Stimulated activated CD4-positive, alpha-beta T cell treated with anti-CD3 and anti-CD28 coated beads, Interleukin-12 subunit alpha, Interleukin-12 subunit beta, amount 100 ng/mL, for 48 hours (primary cell): Measurements from ENCODE around the gene TM4SF20.
A peak's percentile ranks its signal among the peaks of the same experiment; 100 is the strongest.
"Not testable (repeated sequence)": the region's sequence is repeated elsewhere in the genome, so short reads cannot be mapped to it uniquely, and the experiment has no call there.

Experiments
- DNase-seq, 3 donors: peaks; one replicate each; pipeline ENCODE4 v3.0.0-alpha.2; 2020; ENCODE audit warnings: low read depth in 2 of 3, low spot score in 1 of 3

The TM4SF20 gene

DNA sequence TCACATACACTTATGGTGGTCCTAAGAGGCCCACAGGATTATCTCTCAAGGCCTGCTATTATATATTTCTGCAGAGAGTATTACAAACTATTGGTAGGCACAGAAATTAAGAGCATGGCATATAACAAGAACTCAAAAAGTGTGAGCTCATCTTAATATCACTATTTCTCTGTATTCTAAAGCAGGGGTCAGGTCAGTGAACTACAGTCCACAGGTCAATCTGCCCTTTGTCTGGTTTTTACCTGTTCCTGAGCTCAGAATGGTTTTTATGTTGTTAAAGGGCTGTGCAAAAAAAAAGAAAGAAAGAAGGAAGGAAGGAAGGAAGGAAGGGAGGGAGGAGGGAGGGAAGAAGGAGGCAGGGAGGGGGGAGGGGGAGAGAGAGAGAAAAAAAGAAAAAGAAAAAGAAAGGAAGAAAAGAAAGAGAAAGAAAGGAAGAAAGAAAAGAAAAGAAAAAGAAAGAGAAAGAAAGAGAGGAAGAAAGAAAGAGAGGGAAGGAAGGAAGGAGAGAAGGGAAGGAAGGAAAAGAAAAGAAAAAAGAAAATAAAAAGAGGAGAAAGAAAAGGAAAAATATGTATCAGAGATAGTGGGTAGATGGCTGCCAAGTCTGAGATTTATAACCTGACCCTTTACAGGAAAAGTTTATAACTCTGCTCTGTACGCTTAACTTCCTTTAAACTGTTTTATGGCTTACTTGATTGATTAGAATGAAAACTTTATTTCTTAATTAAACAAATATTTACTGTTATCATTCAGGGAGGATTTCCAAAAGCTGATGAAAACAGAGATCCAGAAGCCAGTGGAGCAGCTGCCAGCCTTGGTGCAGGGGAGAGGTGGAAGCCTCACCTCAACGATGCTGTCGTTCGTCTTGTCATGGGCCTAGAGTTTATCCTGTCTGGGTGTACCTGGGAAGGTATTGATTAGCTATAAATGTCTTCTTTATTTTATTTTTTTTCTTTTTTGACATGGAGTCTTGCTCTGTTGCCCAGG is 19.9 kb upstream of the TM4SF20 start:
- no peak for DNase-seq

DNA sequence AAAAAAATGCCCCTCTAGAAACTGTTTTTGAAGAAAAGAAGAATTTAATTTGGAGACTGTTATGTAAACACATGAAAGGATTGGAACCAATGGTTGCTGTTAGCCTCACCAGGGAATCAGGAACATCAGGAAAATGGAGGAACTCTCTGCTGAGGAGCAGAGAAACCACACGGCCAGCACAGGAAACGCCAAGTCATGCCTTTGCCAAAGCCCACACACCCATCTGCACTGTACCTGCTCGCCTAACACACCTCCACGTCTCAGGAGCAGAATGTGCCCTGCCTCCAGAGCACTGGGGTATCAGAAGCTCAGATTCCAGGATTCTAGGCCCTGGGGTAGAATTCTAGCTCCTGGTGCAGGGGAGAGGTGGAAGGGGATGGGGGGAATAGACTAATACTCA is 18.5 kb upstream of the TM4SF20 start:
- DNase-seq = no peak

DNA sequence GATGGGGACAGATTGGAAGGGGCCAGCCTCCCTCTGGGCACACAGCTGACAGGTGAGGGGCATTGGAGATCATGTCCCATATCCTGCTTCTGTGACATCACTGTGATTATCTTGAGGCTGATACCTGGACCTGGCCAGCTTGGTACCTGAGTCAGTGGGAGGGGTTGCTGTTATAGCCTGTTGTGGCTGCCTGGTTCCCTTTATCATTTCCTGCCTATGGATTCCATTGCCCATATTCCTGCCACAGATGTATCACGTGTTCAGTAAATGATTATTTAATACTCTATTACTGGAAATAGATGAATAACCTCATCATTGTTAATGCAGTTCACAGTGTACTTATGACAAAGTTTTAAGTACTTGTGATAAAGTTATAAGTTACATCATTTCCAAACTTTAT is 16.4 kb upstream of the TM4SF20 start:
- no peak for DNase-seq

DNA sequence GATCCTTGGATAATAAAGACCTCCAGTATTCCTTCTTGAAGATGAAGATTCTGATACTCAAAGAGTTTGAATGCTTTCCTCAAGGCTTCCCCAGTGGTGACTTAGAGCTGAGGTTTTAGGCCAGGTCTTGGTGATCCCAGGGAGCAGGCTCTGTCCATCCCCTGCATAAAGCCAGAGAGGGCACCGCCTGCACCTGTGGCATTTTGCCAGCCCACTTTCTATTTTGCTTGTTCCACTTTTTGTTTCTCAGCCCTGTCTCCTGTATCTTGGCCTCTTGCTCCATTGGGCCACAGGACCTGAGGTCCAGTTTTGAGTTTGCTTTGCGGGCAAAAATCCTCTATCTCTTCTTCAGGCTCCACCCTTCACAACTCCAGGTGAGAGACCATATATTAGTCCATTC is 15.3 kb upstream of the TM4SF20 start:
- DNase-seq = no peak

DNA sequence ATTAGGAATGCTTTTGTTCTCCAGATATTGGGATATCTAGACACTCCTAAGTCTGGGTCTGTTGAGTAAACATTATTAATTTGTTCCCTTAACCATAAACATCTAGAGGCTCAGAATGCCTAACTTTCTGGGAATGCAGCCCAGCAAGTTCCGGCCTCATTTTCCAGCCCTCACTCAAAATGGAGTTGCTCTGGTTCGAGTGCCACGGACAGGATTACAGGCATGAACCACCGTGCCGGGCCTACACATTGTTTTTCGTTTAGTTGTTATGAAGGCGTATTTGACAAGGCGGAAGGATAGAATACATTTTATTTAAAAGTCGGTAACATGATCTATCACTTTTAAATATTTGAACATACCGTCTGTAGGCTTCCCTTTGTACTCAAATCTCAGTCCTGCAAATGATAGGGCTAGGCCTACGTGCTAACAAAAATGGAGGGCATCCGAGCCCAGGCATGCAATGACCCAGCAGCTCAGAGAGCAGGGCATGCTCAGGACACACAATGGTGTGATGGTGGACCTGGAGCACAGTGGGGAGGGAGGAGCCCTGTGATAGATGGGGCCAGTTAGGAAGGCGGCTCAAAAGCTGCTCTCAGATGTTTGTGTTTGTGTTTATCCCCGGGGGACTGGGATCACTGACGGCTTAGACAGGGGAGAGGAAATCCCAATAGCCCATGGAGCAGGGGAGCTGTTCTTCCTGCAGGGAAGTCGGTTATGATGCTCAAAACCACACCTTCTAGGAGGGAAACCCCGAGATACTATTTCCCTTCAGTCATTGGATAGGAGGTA is 11.6 kb upstream of the TM4SF20 start:
- no peak for DNase-seq

DNA sequence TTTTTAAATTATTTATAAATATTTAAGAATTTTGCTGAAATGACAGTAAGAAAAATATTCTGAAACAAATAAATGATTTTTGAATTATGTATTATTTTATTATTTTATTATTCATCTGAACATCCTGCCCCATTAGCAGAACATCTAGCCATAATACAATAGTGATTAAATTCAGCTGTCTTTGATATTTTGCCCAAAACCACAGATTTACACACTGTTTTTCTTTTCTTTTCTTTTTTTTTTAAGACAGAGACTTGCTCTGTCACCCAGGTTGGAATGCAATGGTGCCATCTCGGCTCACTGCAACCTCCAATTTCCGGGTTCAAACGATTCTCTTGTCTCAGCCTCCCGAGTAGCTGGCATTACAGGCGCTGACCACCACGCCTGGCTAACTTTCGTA is 10.6 kb upstream of the TM4SF20 start:
- no peak for DNase-seq

DNA sequence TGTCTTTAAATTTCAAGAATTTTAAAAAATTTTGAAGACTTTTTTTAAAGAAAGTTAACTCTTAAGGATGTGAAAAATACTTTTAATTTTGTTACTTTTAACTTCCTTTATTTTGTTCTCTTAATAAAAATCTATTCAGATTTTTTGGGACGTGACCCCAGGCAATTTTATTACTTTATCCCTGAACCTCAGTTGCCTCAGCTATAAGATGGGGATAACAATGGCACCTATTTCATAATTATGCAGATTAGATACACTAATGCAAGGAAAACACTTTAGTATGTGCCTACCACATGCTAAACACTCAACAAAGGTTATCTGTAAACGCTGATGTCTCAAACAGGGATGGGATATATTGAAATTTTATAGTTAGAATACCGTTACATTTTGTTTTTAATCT is 10.1 kb upstream of the TM4SF20 start:
- DNase-seq = no peak

DNA sequence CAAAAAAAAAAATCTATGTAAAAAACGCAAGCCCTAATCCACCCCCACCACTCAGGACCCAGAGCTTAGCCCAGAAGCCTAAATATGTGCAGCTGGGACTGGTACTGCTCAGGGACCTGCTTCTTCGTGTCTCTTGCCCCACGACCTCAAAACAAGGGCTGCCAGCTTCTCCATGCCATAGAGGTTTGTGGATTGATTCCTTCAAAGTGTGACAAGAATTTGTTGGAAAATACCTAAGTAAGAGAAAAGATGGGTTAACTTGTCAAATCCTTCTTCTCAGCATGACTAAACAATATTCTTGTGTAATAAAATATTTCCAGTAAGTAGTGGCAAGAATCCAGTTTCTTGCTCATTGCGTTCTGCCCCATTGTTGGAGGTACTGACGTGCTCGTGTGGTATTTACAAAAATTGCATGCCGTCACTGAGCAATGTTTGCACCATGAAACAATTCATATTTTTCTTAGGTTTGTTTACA is 9.5 kb upstream of the TM4SF20 start:
- no peak for DNase-seq

DNA sequence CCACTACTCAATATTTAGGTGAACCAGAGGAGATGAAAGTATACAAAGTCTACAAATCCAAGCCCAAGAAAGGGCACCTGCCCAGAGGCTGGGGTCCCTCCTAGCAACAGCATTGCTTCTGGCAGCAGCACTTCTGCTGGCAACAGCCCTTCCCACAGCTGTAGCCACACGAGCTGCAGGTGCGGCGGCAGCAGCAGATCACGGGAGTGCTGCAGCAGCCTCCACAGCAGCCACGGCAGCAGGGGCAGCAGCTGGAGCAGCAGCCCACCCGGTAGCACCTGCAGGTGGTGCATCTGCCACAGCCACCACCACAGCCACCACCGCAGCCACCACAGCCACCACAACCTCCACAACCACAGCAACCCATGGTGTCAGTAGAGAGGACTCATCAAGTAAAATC is 8.5 kb upstream of the TM4SF20 start, which contains the start of gene SCYGR1:
TSS of gene SCYGR1 (minus strand) at position 367 of the 400 bp plus-strand sequence. CDS start at position 367, 0 bp downstream.
- not testable (repeated sequence) for DNase-seq

DNA sequence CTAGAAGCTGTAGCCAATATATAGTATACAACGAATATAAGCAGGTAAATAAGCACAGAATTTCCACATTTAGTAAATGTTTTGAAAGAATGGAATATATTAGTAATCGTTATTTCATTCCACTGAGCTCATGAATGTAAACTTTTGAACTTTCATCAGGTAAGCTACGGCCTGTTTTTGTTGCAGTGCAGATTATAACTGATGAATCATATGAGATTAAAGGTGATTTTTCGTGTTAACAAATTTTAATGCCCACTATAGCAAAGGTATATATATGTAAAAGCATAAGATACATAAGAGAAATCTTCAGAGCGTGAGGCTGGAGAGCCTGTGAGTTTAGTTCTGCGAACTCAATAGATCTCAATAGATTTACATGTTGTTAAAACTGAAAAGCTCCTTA is 7.5 kb upstream of the TM4SF20 start:
- no peak for DNase-seq

DNA sequence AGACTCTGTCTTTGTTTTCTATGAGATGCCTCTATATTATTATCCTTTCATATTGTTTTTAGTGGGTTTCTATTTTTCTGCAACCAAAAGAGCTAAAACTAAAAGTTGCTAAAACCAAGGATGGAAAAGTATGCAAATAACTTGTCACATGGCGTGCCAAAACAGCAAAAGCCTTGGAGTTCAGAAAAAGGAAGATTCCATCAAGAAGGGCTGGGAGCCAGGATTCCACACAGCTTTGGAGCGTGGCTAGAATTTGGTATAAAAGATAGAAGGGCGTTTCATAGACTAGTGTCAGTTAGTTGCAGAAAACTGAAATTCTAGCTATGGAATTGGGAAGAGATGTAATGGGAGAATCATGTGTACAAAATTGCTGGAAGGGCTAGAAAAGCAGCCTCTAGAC is 4.6 kb upstream of the TM4SF20 start:
- no peak for DNase-seq

DNA sequence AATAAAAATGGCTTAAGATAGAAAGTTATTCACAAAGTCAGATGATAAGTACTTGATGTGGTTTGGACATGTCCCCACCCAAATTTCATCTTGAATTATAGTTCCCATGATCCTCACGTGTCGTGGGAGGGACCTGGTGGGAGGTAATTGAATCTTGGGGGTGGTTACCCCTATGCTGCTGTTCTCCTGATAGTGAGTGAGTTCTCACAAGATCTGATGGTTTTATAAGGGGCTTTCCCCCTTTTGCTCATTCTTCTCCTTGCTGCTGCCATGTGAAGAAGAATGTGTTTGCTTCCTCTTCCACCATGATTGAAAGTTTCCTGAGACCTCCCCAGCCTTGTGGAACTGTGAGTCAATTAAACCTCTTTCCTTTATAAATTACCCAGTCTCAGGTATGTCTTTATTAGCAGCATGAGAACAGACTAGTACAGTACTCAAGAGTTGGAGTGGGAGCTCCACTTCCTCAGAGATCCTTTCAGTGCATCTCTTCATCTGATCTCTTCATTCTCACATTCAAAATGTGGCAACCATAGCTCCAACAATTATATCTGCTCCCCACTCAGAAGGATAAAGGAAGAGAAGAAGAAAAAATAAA is 3.2 kb upstream of the TM4SF20 start:
- DNase-seq = not testable (repeated sequence)

DNA sequence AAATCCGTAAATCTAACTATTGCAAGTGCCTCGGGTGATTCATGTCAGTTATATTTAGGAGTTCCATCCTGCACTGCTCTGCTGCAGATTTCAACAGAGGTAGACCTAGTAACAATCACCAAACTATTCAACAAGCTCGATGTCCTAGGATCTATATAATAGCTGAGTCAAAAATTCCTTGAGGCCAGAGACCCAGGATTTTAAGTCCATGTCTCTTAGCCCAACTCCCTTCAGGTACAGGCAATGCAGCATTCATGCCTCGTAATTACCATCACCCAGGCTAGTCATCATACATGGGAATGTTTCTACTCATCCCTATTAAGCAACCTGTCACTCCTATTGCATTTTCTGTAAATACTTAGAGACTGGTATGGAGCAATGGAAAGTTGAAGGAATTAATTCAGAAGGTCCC is 729 bp downstream of the TM4SF20 start:
- no peak for DNase-seq

DNA sequence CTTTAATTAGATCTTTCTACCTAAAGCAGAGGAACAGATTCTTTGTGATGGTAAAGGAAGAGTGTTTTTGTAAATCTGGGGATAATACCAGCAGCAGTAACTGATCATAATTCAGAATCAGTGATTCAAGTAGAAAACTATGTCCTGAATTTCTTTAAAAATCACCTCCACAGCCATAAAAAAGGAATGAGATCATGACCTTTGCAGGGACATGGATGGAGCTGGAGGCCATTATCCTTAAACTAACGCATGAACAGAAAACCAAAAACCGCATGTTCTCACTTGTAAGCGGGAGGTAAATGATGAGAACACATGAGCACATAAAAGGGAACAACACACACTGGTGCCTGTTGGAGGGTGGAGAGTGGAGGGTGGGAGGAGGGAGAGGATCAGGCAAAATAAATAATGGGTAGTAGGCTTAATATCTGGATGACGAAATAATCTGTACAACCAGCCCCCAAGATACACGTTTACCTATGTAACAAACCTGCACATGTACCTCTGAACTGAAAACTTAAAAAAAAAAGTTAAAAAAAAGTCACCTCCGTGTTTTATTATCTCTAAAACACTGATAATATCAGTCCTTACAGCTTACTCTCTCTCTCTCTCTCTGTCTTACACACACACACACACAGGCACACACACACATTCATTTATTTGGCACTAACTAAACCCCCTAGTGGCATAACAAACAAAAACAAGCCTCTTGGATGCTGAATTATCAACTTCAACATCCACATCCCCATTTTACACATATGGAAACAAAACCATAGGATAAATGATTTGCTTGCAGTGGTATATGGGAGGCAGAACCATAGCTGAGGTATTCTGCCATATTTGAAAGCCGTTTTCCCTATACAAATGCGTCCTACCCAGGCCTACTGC is 1.4 kb downstream of the TM4SF20 start:
- no peak for DNase-seq

DNA sequence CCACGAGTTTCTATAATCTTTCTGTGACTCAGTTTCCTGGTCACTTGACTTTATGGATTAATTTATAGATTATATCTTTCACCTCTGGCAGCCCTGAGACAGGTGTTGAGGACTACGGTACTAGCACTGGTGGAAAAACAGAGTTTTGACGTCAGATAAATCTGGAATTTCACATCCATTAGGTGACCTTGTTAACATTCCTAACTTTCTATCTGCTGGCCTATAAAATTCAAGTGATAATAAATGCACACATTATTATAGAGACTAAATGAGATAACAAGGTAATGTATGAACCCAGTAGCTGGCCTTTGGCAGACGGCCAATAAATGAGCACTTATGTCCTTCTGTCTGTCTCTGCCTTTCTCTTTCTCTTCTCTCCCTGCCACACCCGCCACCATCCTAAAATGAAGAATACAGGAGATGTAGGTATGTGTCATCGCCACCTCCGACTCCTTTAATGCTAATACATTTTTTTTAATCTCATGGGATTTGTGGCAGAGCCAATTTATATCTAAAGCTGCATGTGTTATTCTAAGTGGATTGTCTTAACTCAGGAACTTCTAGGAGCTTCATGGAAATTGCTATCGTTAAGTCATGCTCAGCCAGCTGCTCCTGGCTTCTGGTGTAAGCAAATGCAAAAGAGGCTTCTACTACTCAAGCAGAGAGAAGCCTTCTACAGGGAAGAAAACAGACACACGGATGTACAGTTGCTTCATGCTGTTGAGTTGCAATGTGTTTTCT is 2.3 kb downstream of the TM4SF20 start:
- no peak for DNase-seq

DNA sequence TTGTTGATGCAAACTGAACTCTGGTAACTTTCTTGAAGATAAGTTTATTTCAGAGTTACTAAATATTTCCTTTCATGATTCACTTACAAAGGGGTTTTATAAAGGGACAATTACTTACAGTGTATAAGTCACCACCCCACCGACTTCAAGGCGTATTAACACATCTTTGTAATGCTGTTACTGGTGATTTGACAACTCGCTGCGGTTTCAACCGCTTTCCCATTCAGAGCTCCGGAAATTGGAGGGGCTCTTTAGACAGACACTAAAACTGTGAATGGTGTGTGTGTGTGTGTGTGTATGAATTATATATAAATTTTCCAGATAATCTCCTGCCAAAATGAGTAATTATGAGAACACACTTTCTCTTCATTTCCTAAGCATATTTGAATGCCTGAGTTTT is 4.9 kb downstream of the TM4SF20 start:
- peak; percentile 23 to 51 (median 26) for DNase-seq

DNA sequence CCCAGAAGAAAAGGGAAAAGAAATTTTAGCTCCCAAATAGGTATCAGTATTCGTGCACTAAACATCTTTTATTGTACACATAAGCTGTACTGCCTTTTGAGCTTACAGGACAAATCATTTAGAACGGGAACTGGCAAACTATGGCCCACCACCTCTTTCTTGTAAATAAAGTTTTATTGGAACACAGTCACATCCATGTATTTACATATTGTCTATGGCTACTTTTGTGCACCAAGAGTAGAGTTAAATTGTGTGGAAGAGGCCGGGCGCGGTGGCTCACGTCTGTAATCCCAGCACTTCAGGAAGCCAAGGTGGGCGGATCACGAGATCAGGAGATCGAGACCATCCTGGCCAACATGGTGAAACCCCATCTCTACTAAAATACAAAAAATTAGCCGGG is 5.7 kb downstream of the TM4SF20 start:
- no peak for DNase-seq

DNA sequence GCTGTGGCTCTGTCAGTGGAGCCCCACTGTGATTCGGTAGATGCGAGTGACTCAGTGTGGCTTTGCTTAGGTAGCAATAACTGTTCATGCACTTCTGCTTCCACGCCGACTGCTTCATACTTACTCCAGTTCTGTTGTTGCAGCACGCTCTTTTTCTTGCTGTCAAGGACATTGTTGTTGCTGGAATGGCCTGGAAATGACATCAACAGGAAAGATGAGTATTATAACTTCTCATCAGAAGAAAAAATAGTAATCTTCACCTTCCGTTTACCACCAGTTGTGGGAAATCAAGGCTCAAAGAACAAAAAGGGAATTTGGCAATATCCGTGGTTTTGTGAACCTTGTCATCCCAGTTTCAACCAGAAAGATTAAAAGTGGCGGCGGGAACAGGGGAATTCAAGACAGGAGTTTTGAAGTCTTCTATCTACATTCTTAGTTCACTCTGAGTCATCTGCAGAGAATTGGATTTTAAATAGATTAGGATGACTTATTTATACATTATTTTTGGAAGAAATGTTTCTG is 8.3 kb downstream of the TM4SF20 start:
- DNase-seq = peak in 1 of 3 donors; percentile 26

DNA sequence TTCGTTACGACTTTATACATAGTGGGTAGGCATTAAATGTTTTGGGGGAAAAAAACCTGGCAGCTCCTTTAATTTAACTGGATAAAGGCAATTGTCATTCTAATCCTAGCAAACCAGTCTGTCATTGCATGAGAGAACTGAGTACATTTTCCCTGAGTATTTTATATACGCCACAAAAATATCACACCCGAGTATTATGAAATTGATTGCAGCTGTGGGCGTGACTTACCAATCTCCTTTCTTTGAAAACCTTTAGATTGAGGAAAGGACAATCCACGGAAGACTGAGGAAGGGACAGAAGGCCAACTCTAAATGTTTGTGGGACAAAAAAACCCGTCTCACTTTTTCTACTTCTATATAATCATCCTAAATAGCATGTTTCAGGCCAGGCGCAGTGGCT is 9.0 kb downstream of the TM4SF20 start:
- DNase-seq = no peak

DNA sequence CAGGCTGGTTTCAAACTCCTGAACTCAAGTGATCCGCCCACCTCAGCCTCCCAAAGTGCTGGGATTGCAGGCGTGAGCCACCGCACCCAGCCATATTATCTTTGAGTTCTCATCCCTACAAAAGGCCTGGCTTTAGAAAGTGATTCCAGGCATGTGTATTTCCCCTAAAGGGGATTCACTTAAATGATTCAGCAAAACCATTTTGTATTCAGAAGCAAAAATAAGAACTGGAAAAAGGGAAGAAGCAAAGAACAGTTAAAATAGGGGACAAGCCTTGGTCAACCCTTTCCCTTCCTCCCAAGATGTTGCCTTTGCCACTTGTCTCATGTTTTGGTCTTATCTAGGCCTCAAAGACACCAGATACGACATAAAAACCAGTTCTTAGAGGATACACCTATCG is 10.5 kb downstream of the TM4SF20 start:
- DNase-seq = no peak
